ENCODE results near the gene PKDREJ. TPM values are rescaled to one million over a fixed set of nuclear protein-coding genes. Genes with fewer than 3 reads are reported as not detected.
A peak's percentile ranks its signal among the peaks of the same experiment; 100 is the strongest.

PKDREJ gene
- total RNA-seq, 1 donor = not detected

DNA sequence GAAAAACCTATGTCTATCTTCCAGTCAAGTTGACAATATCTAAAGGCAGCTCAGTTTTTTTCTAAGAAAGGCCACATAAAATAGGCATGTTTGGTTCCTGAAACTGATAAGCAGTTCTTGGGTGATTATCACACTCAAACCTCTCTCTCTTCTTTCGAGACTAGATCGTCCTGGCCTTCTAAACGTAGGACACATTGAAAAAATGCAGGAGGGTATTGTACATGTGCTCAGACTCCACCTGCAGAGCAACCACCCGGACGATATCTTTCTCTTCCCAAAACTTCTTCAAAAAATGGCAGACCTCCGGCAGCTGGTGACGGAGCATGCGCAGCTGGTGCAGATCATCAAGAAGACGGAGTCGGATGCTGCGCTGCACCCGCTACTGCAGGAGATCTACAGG, 28.2 kb downstream of the PKDREJ start:
- no peak overlapping the region for H3K4me3 ChIP-seq (ENCODE audit: insufficient read depth, low read length)
- H3K27me3 ChIP-seq (ENCODE audit: insufficient read depth, low read length) = no peaks in the 10 kb centered on the region
- TF ChIP-seq, protein P1, sequence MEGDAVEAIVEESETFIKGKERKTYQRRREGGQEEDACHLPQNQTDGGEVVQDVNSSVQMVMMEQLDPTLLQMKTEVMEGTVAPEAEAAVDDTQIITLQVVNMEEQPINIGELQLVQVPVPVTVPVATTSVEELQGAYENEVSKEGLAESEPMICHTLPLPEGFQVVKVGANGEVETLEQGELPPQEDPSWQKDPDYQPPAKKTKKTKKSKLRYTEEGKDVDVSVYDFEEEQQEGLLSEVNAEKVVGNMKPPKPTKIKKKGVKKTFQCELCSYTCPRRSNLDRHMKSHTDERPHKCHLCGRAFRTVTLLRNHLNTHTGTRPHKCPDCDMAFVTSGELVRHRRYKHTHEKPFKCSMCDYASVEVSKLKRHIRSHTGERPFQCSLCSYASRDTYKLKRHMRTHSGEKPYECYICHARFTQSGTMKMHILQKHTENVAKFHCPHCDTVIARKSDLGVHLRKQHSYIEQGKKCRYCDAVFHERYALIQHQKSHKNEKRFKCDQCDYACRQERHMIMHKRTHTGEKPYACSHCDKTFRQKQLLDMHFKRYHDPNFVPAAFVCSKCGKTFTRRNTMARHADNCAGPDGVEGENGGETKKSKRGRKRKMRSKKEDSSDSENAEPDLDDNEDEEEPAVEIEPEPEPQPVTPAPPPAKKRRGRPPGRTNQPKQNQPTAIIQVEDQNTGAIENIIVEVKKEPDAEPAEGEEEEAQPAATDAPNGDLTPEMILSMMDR (IDR thresholded peaks at IDR 0.05; ENCODE audit: extremely low read depth, low read depth, low read length) = no peak

DNA sequence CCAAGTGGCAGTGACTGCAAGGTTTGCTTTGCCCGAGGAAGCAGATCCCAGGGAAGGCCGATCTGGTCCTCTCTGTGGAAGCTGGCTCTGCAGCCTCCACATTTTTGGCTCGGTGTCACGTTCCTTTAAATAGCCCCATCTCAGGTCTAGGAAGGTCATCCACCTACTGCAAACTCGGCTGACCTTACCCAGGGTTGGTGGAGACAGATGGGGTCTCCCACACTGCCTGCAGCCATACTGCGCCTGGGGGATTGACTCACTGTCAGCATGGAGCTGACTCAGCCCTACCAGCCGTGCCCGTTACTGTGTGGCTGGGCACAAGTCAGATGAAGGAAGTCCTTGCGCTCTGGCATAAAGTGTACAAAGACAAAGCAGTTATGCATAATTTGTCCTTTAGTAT, 29.9 kb downstream of the PKDREJ start:
- Histone ChIP-seq H3K36me3 (ENCODE audit: insufficient read depth, low read length) (peaks cover 12% of the 10 kb centered on the region), H3K27me3 (ENCODE audit: insufficient read depth, low read length) (no peaks in the 10 kb centered on the region), H3K4me1 (ENCODE audit: insufficient read depth, low read length) (peaks cover 8% of the 10 kb centered on the region), H3K4me2 (ENCODE audit: insufficient read depth, low read length) (peak overlapping the region; percentile 67), H3K9me3 (ENCODE audit: low read depth, low read length) (no peaks in the 10 kb centered on the region), H2AFZ (ENCODE audit: low read length) (no peak overlapping the region), H3K27ac (ENCODE audit: low read depth, low read length) (peak overlapping the region; percentile 34), H3K4me3 (ENCODE audit: insufficient read depth, low read length) (peak overlapping the region; percentile 46), H3K79me2 (ENCODE audit: insufficient read depth, low read length) (no peaks in the 10 kb centered on the region), H4K20me1 (ENCODE audit: insufficient read depth, low read length) (no peaks in the 10 kb centered on the region)
- peak; percentile 96 for DNase-seq (ENCODE audit: insufficient read length, low spot score, missing footprints)
- TF ChIP-seq, protein P1 (IDR thresholded peaks at IDR 0.05; ENCODE audit: extremely low read depth, low read depth, low read length) = no peak

More for the DNA sequence above, 28.2 kb downstream of the PKDREJ start:
- no peak overlapping the region for H3K27ac ChIP-seq (ENCODE audit: low read depth, low read length)
- no peak for DNase-seq (ENCODE audit: insufficient read length, low spot score, missing footprints)
- H2AFZ ChIP-seq (ENCODE audit: low read length) = no peak overlapping the region
- H4K20me1 ChIP-seq (ENCODE audit: insufficient read depth, low read length) = no peaks in the 10 kb centered on the region
- H3K4me1 ChIP-seq (ENCODE audit: insufficient read depth, low read length) = peaks cover 8% of the 10 kb centered on the region
- H3K79me2 ChIP-seq (ENCODE audit: insufficient read depth, low read length) = no peaks in the 10 kb centered on the region
- no peaks in the 10 kb centered on the region for H3K9me3 ChIP-seq (ENCODE audit: low read depth, low read length)
- peaks cover 12% of the 10 kb centered on the region for H3K36me3 ChIP-seq (ENCODE audit: insufficient read depth, low read length)
- no peak overlapping the region for H3K4me2 ChIP-seq (ENCODE audit: insufficient read depth, low read length)

DNA sequence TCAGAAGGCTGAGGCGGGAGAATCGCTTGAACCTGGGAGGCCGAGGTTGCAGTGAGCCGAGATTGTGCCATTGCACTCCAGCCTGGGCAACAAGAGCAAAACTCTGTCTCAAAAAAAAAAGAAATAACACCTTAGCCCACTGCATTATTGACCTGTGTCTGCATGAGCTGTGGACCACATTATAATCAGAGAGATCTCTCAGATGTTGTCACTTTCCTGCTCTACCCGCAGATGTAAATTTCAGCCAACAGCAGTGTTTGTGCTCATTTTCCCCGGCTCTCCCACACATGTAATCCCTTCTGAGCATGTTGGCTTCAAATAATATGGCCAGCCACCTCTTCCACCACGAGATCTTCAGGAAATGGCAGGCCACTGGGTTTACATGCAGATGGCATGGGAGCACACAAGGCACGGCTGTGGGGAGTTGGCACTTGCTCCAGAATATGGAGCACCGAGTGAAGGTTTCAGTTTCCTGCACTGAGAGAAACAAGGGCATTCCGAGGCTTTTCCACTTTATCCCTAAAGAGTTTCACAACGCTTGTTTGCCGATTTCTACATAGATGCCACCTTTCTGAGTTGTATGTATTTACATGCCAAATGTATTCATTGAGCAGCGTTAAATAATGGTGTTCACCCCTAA, 32.8 kb downstream of the PKDREJ start:
- no peak for DNase-seq (ENCODE audit: insufficient read length, low spot score, missing footprints)
- no peaks in the 10 kb centered on the region for H3K79me2 ChIP-seq (ENCODE audit: insufficient read depth, low read length)
- no peak overlapping the region for H3K27ac ChIP-seq (ENCODE audit: low read depth, low read length)
- H3K36me3 ChIP-seq (ENCODE audit: insufficient read depth, low read length) = peaks cover 11% of the 10 kb centered on the region
- H3K4me3 ChIP-seq (ENCODE audit: insufficient read depth, low read length) = no peak overlapping the region
- no peaks in the 10 kb centered on the region for H4K20me1 ChIP-seq (ENCODE audit: insufficient read depth, low read length)
- H3K27me3 ChIP-seq (ENCODE audit: insufficient read depth, low read length) = no peaks in the 10 kb centered on the region
- no peaks in the 10 kb centered on the region for H3K9me3 ChIP-seq (ENCODE audit: low read depth, low read length)
- no peak overlapping the region for H2AFZ ChIP-seq (ENCODE audit: low read length)
- peaks cover 8% of the 10 kb centered on the region for H3K4me1 ChIP-seq (ENCODE audit: insufficient read depth, low read length)
- TF ChIP-seq, protein P1 (IDR thresholded peaks at IDR 0.05; ENCODE audit: extremely low read depth, low read depth, low read length) = no peak
- no peak overlapping the region for H3K4me2 ChIP-seq (ENCODE audit: insufficient read depth, low read length)

DNA sequence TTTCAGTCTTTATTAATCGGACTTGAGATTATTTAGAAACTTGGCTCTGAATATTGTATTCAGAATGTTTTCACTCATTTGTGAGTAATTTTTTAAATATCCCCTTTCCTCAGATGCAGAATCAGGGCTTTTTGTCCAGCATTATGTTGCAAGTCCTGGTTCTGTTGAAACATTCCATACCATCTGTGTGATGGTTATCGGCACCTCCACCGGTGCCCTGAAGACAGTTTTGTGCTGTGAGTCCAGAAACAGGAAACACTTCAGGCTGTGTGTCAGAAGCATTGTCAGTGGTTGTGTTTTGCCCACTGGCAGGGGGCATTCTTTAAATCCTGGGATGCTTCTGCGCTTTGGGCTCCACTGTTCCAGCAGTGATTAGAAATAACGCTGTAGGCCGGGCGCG, 33.4 kb downstream of the PKDREJ start:
- no peaks in the 10 kb centered on the region for H3K79me2 ChIP-seq (ENCODE audit: insufficient read depth, low read length)
- peaks cover 8% of the 10 kb centered on the region for H3K36me3 ChIP-seq (ENCODE audit: insufficient read depth, low read length)
- no peak overlapping the region for H3K27ac ChIP-seq (ENCODE audit: low read depth, low read length)
- no peaks in the 10 kb centered on the region for H3K27me3 ChIP-seq (ENCODE audit: insufficient read depth, low read length)
- no peak overlapping the region for H3K4me3 ChIP-seq (ENCODE audit: insufficient read depth, low read length)
- no peak overlapping the region for H2AFZ ChIP-seq (ENCODE audit: low read length)
- H3K4me2 ChIP-seq (ENCODE audit: insufficient read depth, low read length) = no peak overlapping the region
- H4K20me1 ChIP-seq (ENCODE audit: insufficient read depth, low read length) = no peaks in the 10 kb centered on the region
- peaks cover 8% of the 10 kb centered on the region for H3K4me1 ChIP-seq (ENCODE audit: insufficient read depth, low read length)
- no peak for DNase-seq (ENCODE audit: insufficient read length, low spot score, missing footprints)
- TF ChIP-seq, protein P1 (IDR thresholded peaks at IDR 0.05; ENCODE audit: extremely low read depth, low read depth, low read length) = no peak
- H3K9me3 ChIP-seq (ENCODE audit: low read depth, low read length) = no peaks in the 10 kb centered on the region

All from osteoblast (primary cell).